GM12872 (cell line): Measurements from ENCODE around the gene DLG1.

Experiments
- TF ChIP-seq, protein P1 (sequence below): IDR thresholded peaks from 3 replicates; pipeline ENCODE4 v1.5.1; 2011; ENCODE audit warnings: low read depth, mild to moderate bottlenecking, low read length, moderate library complexity; ENCODE audit not compliant: insufficient read depth

Gene DLG1

DNA sequence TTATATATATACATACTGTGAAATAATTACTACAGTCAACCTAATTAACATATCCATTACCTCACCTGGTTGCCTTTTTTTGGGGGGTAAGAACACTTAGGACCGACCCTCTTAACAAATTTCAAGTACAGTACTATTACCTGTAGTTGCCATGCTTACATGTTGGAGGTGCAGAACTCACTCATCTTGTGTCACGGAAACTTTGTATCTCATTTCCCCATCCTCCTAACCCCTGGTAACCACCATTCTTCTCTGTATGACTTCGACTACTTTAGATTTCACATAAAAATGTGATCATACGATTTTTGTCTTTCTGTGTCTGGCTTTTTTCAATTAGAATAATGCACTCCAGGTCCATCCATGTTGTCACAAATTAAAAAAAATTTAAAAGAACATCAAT is 213.3 kb downstream of the DLG1 start:
- TF ChIP-seq, protein P1, sequence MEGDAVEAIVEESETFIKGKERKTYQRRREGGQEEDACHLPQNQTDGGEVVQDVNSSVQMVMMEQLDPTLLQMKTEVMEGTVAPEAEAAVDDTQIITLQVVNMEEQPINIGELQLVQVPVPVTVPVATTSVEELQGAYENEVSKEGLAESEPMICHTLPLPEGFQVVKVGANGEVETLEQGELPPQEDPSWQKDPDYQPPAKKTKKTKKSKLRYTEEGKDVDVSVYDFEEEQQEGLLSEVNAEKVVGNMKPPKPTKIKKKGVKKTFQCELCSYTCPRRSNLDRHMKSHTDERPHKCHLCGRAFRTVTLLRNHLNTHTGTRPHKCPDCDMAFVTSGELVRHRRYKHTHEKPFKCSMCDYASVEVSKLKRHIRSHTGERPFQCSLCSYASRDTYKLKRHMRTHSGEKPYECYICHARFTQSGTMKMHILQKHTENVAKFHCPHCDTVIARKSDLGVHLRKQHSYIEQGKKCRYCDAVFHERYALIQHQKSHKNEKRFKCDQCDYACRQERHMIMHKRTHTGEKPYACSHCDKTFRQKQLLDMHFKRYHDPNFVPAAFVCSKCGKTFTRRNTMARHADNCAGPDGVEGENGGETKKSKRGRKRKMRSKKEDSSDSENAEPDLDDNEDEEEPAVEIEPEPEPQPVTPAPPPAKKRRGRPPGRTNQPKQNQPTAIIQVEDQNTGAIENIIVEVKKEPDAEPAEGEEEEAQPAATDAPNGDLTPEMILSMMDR, result no peak

DNA sequence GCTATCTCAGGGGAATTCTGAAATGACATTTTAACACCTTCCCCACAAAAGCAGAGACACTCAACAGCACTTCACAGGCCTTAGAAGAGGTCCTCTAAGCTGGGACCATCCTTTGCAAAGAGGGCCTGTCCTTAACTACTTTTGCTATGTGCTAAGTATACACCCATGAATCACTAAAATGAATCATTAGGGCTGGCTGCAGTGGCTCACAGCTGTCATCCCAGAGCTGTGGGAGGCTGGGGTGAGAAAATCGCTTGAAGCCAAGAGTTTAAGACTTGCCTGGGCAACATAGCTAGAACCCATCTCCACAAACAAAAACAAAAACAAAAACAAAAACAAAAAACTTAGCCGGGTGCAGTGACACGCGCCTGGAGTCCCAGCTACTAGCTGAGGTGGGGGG is 214.9 kb downstream of the DLG1 start:
- TF ChIP-seq, protein P1, result no peak

DNA sequence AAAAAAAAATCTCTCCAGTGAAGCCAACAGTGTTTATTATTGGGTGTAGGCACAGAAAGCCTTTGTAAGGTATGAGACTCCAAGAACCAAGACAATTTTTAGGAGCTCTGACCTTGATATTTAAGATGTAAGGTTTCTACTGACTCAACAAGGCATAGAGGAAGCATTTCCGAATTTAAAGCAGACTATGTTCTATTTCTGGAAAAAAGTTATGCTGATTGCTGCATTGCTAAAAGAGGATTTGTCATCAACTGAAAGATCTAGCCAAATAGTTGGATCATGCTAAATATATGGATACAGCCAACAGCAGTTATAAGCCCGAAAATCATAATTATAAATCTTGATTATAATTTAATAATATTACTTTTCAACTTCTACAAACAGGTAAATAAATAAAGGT is 215.5 kb downstream of the DLG1 start:
- TF ChIP-seq, protein P1, result no peak

DNA sequence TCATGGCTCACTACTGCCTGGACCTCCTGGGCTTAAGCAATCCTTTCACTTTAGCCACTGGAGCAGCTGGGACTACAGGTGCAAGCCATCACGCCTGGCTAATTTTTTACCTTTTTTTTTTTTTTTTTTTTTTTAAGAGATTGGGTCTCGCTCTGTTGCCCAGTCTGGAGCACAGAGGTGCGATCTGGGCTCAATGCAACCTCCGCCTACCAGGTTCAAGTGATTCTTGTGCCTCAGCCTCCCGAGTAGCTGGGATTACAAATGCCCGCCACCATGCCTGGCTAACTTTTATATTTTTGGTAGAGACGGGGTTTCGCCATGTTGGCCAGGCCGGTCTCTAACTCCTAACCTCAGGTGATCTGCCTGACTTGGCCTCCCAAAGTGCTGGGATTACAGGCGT is 218.1 kb downstream of the DLG1 start:
- TF ChIP-seq, protein P1, result no peak

DNA sequence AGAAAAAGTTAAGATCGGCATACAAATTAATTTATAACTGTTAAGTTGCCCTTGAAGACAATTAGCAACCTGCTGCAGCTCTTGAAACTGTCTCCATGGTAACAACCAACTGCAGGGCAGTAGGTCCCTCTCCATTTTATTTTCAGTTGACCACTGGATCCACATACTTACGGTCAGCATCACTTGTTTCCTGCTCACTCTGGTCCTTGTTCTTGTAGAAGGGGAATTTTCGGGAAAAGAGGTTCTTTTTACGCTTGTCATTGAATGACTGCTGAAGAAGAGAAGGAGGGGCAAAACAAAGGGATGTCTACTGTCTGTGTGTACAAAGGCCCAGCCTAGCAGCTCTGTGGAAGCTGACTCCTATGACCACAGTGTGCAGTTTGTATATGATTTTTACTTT is 222.0 kb downstream of the DLG1 start:
- TF ChIP-seq, protein P1, result no peak

DNA sequence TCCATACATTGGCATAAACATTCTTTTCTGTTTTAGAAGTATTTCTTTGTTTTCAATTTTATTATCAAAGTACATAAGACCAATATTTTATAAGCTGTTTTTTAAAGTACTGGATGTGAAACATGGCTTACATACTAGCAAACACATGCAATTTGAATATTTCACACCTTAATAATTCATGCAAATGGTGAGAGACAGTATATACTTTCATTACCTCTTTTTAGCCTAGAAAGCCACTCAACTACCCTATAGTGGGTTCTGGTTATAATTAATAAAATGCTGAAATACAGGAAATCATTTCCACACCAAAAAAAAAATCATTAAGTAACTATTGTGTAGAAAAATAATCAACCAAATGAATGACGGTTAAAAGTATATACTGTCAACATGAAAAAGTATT is 230.3 kb downstream of the DLG1 start:
- TF ChIP-seq, protein P1, result no peak

DNA sequence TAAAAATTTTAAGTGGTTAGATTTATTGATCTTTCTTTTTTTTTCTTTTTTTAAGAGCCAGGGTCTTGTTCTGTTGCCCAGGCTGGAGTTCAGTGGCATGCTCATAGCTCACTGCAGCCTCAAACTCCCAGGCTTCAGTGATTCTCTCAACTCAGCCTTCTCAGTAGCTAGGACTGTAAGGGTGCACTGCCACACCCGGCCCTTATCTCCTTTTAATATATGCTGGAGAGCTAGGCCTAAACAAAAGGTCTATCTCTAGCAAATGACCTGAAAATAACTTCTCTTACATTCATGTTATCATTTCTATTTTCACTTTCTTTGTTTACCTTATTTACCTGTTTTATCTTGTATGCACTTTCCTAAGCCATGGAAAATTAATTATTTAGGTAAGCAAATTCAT is 233.6 kb downstream of the DLG1 start:
- TF ChIP-seq, protein P1, result no peak

DNA sequence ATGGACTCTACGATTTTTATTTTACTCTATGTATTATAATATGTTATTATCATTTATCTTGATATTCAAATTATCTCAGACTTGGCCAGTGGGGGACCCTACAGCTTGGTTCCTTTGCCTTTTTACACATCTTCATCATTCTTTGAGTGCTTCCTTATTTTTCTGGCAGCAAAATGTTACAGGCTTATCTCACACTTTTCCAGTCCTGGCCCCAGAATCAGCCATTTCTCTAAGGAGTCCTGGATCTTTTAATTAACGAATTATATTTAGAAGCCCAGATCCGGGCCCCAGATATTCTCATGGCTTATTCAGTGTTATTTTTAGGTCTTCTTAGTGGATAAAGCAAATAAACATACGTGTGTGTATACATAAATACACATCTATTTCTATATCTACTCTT is 236.0 kb downstream of the DLG1 start:
- TF ChIP-seq, protein P1, result no peak
